OCI-LY1 (cell line): ENCODE results near the gene CALU.

Experiments
- H2AFZ ChIP-seq: fragments of 200-600 bp; sonication (generic), shearing (Covaris generic); 2 replicates; pipeline ENCODE4 v1.6.0; 2014; ENCODE audit warnings: antibody characterized with exemption, mild to moderate bottlenecking, low read length
- H3F3A ChIP-seq: fragments of 200-600 bp; sonication (generic), shearing (Covaris generic); 2 replicates; pipeline ENCODE4 v1.6.0; 2014; ENCODE audit warnings: mild to moderate bottlenecking, antibody characterized with exemption, low read length, moderate library complexity; ENCODE audit not compliant: insufficient read depth
- H3K27ac ChIP-seq: fragments of 200-600 bp; sonication (generic); 2 replicates; pipeline ENCODE4 v1.5.1; 2014; ENCODE audit warnings: low read length, mixed run types, mild to moderate bottlenecking, low read depth; ENCODE audit not compliant: poor library complexity, severe bottlenecking
- H3K27me3 ChIP-seq: fragments of 200-600 bp; sonication (generic); 2 replicates; pipeline ENCODE4 v1.6.0; 2014; ENCODE audit warnings: antibody characterized with exemption, mild to moderate bottlenecking, low read length, moderate library complexity; ENCODE audit not compliant: insufficient read depth
- H3K36me3 ChIP-seq: fragments of 200-600 bp; sonication (generic); 2 replicates; pipeline ENCODE4 v1.6.1; 2014; ENCODE audit warnings: mild to moderate bottlenecking, antibody characterized with exemption, low read length, moderate library complexity, mixed read lengths; ENCODE audit not compliant: insufficient read depth
- H3K4me1 ChIP-seq: fragments of 200-600 bp; sonication (generic); 2 replicates; pipeline ENCODE4 v1.5.1; 2014; ENCODE audit warnings: mild to moderate bottlenecking, low read length, moderate library complexity; ENCODE audit not compliant: insufficient read depth, severe bottlenecking
- H3K4me2 ChIP-seq: fragments of 200-600 bp; sonication (generic), shearing (Covaris generic); 2 replicates; pipeline ENCODE4 v1.6.1; 2014; ENCODE audit warnings: low read length
- H3K4me3 ChIP-seq: fragments of 200-600 bp; sonication (generic); 2 replicates; pipeline ENCODE4 v1.5.1; 2014; ENCODE audit warnings: low read length, low read depth, mild to moderate bottlenecking, mixed read lengths; ENCODE audit not compliant: poor library complexity, severe bottlenecking
- H3K79me2 ChIP-seq: fragments of 200-600 bp; shearing (Covaris generic); 2 replicates; pipeline ENCODE4 v1.6.1; 2016; ENCODE audit warnings: mixed run types, low read length, mixed read lengths; ENCODE audit not compliant: insufficient read depth
- H3K9ac ChIP-seq: fragments of 200-600 bp; sonication (generic), shearing (Covaris generic); 2 replicates; pipeline ENCODE4 v1.6.1; 2014; ENCODE audit warnings: mild to moderate bottlenecking, low read length, mixed read lengths
- H3K9me2 ChIP-seq: fragments of 200-600 bp; sonication (generic), shearing (Covaris generic); 2 replicates; pipeline ENCODE4 v1.6.1; 2014; ENCODE audit warnings: low read depth, mild to moderate bottlenecking, low read length, mixed read lengths
- H3K9me3 ChIP-seq: fragments of 200-600 bp; shearing (Covaris generic); 2 replicates; pipeline ENCODE4 v1.6.1; 2014; ENCODE audit warnings: low read length, mixed read lengths
- H4K20me1 ChIP-seq: fragments of 200-600 bp; sonication (generic), shearing (Covaris generic); 2 replicates; pipeline ENCODE4 v1.6.0; 2016; ENCODE audit warnings: mild to moderate bottlenecking, low read length; ENCODE audit not compliant: insufficient read depth
- EZH2 ChIP-seq: fragments of 200-600 bp; sonication (generic), shearing (Covaris generic); IDR thresholded peaks from 2 replicates; pipeline ENCODE4 v1.8.0; 2017; ENCODE audit warnings: borderline replicate concordance, mixed run types, mild to moderate bottlenecking, antibody characterized with exemption, low read length, moderate library complexity, mixed read lengths
- TF ChIP-seq, protein P1 (sequence below): fragments of 200-600 bp; sonication (generic), shearing (Covaris generic); IDR thresholded peaks from 2 replicates; pipeline ENCODE4 v1.5.1; 2017; ENCODE audit warnings: mild to moderate bottlenecking, antibody characterized with exemption, low read length, moderate library complexity, mixed read lengths

Gene CALU

DNA sequence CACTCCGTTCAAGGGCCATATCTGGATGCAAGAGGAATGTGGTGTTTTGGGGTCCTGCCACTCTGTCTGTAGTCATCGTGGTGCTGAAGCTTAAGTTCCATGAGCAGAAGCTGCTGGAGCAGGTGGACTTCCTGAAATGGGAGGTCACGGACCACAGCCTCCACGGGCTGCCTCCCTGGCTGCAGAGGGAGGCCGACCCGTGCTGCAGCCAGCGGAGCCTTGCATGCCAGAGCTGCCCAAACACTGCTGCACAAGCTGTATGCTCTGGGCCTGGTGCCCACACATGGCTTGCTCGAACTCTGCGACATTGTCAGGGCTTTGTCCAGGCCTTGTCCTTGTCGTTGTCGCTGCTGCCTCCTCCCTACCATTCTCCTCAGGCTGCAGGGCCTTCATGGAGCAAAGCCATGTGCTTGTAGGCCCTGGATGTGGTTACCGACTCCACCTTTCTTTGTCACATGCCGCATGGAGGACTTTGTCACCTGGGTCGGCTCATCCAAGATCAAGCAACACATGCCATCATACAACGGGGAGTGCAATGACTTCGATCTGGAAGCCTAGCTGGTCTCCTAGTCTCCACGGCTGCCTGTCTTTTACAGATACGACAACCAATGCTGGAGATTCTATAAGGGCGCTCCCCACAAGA is 45.7 kb upstream of the CALU start:
- Histone ChIP-seq H3K4me3 (no peak overlapping the region), H3F3A (no peaks in the 10 kb centered on the region), H3K9ac (no peak overlapping the region), H4K20me1 (no peaks in the 10 kb centered on the region), H2AFZ (no peak overlapping the region), H3K9me2 (no peaks in the 10 kb centered on the region), H3K36me3 (no peaks in the 10 kb centered on the region), H3K27me3 (peaks cover 9% of the 10 kb centered on the region; the same call in 1 of the 2 replicates), H3K9me3 (no peaks in the 10 kb centered on the region), H3K4me2 (no peak overlapping the region), H3K4me1 (peaks cover 10% of the 10 kb centered on the region), H3K79me2 (no peaks in the 10 kb centered on the region), H3K27ac (no peak overlapping the region)
- no peak for TF ChIP-seq EZH2
- TF ChIP-seq, protein P1, sequence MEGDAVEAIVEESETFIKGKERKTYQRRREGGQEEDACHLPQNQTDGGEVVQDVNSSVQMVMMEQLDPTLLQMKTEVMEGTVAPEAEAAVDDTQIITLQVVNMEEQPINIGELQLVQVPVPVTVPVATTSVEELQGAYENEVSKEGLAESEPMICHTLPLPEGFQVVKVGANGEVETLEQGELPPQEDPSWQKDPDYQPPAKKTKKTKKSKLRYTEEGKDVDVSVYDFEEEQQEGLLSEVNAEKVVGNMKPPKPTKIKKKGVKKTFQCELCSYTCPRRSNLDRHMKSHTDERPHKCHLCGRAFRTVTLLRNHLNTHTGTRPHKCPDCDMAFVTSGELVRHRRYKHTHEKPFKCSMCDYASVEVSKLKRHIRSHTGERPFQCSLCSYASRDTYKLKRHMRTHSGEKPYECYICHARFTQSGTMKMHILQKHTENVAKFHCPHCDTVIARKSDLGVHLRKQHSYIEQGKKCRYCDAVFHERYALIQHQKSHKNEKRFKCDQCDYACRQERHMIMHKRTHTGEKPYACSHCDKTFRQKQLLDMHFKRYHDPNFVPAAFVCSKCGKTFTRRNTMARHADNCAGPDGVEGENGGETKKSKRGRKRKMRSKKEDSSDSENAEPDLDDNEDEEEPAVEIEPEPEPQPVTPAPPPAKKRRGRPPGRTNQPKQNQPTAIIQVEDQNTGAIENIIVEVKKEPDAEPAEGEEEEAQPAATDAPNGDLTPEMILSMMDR: no peak

DNA sequence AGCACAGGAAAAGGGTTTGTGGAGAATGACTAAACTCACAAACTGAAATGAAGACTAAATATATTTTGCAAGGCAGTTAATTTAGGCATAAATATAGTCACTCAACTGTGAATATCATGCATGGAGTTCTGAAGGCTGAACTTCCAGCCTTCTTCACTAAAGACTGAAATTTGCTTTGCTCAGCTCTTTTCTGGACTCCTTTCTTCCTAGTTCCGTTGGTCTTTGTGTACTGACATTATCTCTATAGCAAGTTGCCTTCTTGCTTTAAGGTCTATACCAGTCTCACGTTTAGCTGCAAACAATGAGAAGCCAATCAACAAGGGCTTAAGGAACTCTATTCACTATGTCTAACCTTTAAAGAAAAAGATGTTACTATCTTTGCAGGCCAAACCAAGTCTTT is 44.4 kb upstream of the CALU start:
- Histone ChIP-seq H3K4me3 (no peak overlapping the region), H3K79me2 (no peaks in the 10 kb centered on the region), H3K27ac (no peak overlapping the region), H3K9me3 (no peaks in the 10 kb centered on the region), H2AFZ (no peak overlapping the region), H3K9me2 (no peaks in the 10 kb centered on the region), H3F3A (no peaks in the 10 kb centered on the region), H3K4me1 (peaks cover 10% of the 10 kb centered on the region), H3K36me3 (no peaks in the 10 kb centered on the region), H4K20me1 (no peaks in the 10 kb centered on the region), H3K4me2 (no peak overlapping the region), H3K27me3 (peaks cover 14% of the 10 kb centered on the region; the same call in 1 of the 2 replicates), H3K9ac (no peak overlapping the region)
- no peak for TF ChIP-seq EZH2
- TF ChIP-seq, protein P1: no peak

DNA sequence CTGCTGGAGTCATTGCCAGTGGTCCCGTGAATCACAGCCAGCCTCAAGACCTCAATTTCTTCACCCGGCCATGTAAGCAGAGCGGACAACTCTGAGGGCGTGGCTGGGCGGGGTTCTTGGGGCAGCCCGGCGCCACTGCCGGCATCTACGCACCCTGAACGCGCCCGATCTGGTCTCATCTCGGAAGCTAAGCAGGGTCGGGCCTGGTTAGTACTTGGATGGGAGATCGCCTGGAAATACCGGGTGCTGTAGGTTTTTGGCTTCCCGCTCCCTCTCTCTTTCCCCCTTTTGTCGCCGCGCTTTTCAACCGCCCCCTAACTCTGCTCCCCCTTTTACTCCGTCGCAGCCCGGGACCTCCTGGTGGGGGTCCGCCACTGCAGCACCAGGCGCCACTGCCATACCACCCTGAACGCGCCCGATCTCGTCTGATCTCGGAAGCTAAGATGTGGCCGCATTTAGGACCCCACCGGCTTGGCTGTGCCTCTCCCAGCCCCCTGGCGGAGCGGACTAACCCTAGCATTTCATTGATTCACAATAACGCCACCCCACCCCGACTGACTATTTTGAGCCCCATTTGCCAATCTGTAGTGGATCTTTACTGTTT is 41.8 kb upstream of the CALU start:
- H3K27ac ChIP-seq: no peak overlapping the region
- peak overlapping the region; percentile 59 for H3K4me3 ChIP-seq

More for the DNA sequence above, 41.8 kb upstream of the CALU start:
- peaks cover 6% of the 10 kb centered on the region; the same call in 1 of the 2 replicates for H3K27me3 ChIP-seq
- 0 out of 2 replicates have a peak overlapping the region, but pooled peaks have one; percentile 16 for H2AFZ ChIP-seq
- no peaks in the 10 kb centered on the region for H3K79me2 ChIP-seq
- no peaks in the 10 kb centered on the region for H4K20me1 ChIP-seq
- H3K9me3 ChIP-seq: no peaks in the 10 kb centered on the region
- TF ChIP-seq EZH2: no peak
- TF ChIP-seq, protein P1: peak; percentile 71
- peak overlapping the region; percentile 74 for H3K4me2 ChIP-seq
- H3K9me2 ChIP-seq: no peaks in the 10 kb centered on the region
- no peaks in the 10 kb centered on the region for H3K36me3 ChIP-seq
- no peaks in the 10 kb centered on the region for H3F3A ChIP-seq
- H3K9ac ChIP-seq: peak overlapping the region; percentile 54
- peaks cover 10% of the 10 kb centered on the region for H3K4me1 ChIP-seq
